GM19193 (cell line): ENCODE results near the gene RNGTT.

Experiments used
- POLR2A ChIP-seq: IDR thresholded peaks from 4 replicates; pipeline ENCODE4 v1.6.1; 2011; ENCODE audit not compliant: insufficient read depth, insufficient read length; ENCODE audit errors: extremely low read depth

Gene RNGTT

DNA sequence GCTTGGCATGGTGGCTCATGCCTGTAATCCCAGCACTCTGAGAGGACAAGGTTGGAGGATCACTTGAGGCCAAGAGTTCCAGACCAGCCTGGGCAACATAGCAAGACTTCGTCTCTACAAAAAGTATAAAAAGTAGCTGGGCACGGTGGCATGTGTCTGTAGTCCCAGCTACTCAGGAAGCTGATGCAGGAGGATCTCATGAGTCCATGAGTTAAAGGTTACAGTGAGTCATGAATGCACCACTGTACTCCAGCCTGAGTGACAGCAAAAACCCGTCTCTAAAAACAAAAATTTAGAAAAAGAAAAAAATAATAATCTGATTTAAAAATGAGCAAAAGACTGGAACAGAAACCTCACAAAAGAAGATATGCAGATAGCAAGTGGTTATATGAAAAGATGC is 279.7 kb downstream of the RNGTT start:
- no peak for TF ChIP-seq POLR2A

DNA sequence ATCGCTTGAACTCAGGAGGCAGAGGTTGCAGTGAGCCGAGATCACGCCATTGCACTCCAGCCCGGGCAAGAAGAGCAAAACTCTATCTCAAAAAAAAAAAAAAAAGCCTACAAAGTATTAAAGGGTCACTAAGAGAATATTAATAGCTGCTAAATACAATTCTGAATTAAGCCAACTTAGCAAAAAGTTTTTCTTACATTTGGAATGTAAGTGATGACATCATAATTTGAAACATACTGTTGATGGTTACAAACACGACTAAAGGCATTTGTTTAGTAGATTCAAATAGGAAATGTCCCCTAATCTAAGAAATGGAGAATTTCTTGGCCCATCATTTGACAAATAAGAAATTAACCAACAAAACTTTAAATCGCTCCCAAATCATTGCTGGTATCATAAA is 282.8 kb downstream of the RNGTT start:
- no peak for TF ChIP-seq POLR2A

DNA sequence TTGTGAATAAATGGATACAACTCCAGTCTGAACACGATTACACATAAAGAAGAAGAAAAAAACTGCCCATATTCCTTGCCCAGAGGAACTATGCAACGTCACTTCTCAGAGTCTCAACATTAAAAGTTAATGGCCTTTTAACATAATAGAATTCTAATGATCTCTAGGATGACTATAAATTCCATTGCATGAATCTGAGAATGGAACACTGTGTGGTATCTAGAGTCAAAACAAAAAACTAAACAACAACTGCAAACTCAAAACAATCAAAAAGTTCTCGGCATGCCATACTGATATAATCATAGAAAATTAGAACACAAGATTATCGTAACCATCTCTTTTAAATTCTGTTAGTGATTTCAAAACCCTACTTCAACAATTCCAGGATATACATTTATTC is 283.6 kb downstream of the RNGTT start:
- TF ChIP-seq POLR2A = no peak

DNA sequence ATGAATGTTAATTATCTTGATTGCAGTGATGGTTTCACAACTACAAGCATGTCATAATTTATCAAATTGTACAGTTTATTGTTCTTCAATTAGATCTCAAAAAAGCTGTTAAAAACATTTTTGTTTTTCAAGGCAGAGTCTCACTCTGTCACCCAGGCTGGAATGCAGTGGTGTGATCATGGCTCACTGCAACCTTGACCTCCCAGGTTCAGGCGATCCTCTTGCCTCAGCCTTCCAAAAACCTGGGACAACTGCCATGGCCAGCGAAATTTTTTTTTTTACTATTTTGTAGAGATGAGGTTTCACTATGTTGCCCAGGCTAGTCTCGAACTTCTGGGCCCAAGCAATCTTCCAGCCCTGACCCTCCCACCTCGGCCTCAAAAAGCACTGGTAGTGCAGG is 286.1 kb downstream of the RNGTT start:
- TF ChIP-seq POLR2A = no peak

DNA sequence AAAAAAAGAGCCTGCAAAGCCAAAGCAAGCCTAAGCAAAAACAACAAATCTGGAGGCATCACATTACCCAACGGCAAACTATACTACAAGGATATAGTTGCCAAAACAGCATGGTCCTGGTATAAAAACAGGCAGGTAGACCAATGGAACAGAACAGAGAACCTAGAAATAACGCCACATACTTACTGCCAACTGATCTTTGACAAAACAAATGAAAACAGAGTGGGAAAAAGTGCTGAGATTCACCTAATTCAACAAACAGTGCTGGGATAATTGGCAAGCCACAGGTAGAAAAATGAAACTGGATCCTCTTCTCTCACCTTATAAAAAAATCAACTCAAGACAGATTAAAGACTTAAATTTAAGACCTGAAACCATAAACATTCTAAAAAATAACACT is 291.8 kb downstream of the RNGTT start:
- no peak for TF ChIP-seq POLR2A

DNA sequence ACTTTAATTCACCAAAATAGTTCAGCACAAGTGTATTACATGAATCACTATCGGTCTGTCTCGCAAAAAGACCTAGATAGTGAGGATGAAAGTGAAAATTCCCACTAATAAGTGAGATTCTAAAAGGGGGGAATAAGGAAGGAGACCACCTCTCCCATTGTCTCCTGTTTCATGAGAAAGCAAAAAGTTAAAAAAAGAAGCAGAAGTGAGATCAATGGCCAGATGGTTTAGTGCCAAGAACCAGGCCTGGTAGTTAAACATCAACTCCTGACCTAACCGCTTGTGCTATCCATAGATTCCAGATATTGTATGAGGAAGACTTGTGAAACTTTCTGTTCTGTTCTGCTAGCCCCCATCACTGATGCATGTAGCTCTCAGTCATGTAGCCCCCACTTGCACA is 293.0 kb downstream of the RNGTT start:
- TF ChIP-seq POLR2A = no peak

DNA sequence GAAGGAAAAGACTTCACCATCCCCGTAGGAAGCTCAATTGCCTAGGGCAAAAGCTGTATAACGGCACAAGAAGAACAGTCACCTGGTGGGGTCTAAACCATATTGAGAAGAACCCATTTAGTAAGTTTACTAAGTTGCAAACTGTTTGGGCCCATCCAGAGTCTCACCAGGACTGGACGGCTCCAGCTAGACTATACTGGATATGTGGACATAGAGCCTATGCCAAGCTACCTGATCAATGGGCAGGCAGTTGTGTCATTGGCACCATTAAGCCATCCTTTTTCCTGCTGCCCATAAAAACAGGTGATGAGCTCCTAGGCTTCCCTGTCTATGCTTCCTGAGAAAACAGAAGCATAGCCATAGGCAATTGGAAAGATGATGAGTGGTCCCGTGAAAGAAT is 293.9 kb downstream of the RNGTT start:
- no peak for TF ChIP-seq POLR2A

DNA sequence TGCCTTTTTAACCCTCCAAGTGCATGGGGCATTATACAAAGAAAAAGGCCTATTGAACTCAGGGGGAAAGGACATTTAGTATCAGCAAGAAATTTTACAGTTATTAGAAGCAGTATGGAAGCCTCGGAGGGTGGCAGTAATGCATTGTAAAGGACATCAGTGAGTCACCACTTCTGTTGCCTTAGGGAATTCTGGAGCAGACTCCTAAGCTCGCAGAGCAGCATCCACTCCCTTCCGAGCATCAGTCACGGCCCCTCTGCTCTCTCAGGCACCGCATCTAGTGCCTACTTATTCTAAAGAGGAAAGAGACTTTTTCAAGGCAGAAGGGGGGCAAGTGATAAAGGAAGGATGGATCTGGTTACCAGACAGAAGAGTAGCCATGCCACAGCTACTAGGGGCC is 296.5 kb downstream of the RNGTT start:
- no peak for TF ChIP-seq POLR2A

DNA sequence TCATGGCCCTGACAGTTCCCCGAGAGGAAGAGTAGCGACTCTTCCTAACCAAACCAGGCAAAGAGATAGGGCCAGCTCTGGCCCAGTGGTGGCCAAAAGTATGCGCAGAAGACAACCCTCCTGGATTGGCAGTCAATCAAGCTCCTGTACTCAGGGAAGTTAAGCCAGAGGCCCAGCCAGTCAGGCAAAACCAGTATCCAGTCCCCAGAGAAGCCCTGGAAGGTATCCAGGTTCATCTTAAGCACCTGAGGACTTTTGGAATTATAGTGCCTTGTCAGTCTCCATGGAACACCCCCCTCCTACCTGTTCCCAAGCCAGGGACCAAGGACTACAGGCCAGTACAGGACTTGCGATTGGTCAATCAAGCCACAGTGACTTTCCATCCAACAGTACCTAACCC is 298.3 kb downstream of the RNGTT start:
- TF ChIP-seq POLR2A = no peak

DNA sequence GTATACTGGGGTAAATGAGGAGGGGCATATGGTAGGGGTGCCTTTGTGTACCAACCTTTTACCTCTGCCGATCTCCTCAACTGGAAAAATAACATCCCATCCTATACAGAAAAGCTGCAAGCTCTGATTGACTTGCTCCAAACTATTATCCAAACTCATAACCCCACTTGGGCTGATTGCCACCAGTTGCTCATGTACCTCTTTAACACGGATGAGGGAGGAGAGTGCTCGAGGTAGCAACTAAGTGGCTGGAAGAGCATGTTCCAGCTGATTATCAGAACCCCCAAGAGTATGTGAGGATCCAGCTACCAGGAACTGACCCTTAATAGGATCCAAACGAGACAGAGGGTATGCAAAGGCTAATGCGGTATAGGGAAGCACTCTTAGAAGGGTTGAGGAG is 299.6 kb downstream of the RNGTT start:
- no peak for TF ChIP-seq POLR2A

DNA sequence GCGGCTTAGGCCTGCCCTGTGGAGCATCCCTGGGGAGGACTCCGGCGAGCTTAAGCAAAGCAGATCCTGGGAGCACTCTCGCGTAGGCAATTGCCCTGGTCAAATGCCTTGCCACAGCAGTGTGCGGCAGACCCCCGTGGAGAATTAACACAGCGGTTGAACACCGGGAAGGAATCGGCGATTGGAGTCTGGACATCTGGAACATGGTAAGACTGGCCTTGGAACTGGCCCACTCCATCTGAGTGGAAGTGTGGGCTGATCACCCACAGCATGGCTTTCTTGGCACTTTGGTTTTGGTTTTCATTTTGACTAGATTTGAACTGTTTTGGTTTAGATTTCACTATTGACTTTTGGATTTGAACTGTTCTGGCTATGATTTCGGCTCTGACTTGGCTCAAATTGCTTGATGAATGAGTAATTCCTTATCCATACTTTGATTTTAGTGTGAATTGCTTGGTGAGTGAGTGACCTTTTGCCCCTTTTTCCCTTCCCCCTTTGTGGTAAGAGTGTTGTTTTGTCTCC is 300.7 kb downstream of the RNGTT start:
- no peak for TF ChIP-seq POLR2A

DNA sequence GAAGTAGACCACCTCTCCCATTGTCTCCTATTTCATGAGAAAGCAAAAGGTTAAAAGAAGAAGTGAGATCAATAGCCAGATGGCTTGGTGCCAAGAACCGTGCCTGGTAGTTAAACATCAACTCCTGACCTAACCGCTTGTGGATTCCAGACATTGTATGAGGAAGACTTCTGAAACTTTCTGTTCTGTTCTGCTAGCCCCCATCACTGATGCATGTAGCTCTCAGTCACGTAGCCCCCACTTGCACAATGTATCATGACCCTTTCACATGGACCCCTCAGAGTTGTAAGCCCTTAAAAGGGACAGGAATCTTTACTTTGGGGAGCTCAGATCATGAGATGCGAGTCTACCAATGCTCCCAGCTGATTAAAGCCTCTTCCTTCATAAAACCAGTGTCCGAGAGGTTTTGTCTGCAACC is 301.2 kb downstream of the RNGTT start:
- no peak for TF ChIP-seq POLR2A

DNA sequence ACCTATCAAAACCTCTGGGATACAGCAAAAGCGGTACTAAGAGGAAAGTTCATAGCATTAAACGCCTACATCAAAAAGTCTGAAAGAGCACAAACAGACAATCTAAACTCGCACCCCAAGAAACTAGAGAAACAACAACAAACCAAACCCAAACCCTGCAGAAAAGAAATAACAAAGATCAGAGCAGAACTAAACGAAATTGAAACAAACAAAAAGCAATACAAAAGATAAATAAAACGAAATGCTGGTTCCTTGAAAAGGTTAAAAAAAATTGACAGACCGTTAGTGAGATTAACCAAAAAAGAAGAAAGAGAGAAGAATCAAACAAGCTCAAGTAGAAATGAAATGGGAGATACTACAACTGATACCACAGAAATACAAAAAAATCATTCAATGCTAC is 302.3 kb downstream of the RNGTT start:
- TF ChIP-seq POLR2A = no peak

DNA sequence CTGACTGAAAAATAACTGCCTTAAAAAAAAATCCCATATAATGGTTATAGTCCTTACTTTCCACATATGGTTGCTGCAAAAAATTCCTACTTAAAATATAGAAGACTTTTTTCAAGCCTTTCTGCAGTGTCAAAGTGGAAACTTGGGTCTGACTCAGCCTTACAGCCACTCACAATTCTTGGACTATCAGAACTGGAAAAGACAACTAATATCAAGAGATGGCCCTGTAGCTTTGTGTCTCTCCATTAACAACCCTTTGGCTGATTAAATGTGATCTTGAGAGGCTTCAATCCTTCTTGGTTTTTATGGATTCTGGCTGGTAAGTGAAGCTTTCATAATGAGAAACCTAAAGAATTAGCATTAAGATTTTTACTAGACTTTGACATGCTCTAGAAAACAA is 307.8 kb downstream of the RNGTT start:
- no peak for TF ChIP-seq POLR2A

DNA sequence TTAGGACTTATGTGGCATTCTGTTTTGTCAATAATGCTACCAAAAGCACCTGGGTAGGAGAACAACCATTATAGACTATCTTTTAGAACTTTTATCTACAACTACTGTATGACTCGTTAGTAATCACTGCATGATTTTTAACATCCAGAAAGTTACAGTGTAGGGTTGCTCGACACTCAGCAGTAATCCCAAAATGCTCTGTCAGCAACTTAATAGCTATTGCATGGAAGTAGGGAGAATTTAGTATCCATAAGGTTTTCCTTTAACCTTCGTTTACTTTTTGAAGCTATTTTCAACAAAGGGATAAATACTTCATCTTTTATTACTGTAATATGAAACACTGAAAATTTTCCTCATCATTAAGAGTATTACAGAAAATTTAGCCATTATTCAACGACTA is 309.5 kb downstream of the RNGTT start:
- TF ChIP-seq POLR2A = no peak

DNA sequence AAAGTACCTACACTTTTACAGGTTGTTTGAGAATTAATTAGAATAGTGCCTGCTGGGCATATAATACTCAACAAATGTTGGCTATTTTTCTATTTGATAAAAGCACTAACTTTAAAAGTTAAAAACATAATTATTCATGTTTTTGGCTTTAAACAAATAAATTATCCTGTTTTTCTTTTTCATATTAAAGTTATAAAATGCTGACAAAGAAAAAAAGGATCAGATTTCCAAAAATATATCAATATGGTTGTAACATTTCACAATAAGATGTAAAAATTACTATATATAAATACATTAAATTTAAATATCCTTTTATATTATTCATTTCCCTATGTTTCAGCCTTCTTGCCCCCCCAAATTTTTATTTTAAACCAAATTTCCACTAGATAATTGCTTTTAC is 312.0 kb downstream of the RNGTT start:
- TF ChIP-seq POLR2A = no peak

DNA sequence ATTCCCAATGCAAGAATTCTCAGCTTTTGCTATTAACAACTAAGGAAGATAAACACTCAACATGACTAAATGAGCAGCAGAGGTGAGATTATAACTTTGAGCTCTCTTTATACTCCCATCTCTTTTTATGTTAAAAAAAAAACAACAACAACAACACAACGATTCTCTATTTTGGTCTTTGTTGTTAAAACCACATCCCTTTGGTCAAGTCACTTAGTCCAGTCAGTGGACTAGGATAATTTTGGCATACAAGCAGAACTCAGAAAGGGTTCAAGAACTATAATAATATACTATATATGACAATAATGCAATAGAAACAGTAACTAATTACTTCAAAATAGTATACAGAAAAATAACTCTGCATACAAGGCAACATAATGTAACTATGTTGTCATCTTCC is 312.4 kb downstream of the RNGTT start:
- TF ChIP-seq POLR2A = no peak

DNA sequence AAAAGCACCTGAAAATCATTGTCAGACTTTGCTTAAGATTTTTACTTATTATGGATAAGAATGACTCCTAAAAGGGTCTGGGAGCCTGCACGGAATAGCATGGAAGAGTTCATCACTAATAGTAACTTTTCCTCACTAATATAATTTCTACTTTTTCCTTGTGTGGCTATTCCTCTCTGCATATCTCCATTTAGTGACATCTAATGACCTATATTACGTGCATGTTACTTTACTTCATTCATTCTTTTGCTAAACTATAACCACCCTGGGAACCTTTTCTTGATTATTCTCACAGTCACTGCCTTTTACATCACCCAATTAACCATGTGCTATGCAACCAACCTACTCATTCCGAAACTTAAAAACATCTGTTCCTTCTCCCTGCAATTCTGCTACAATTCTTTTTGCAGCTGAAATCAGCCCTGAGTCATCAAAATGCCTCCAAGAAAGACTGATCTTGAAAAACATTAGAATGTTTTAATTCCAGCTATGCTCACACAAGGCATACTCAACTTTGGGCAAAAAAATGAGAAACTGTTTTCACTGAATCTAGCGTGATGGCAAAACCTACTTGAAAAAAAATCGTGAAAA is 313.3 kb downstream of the RNGTT start:
- TF ChIP-seq POLR2A = no peak

DNA sequence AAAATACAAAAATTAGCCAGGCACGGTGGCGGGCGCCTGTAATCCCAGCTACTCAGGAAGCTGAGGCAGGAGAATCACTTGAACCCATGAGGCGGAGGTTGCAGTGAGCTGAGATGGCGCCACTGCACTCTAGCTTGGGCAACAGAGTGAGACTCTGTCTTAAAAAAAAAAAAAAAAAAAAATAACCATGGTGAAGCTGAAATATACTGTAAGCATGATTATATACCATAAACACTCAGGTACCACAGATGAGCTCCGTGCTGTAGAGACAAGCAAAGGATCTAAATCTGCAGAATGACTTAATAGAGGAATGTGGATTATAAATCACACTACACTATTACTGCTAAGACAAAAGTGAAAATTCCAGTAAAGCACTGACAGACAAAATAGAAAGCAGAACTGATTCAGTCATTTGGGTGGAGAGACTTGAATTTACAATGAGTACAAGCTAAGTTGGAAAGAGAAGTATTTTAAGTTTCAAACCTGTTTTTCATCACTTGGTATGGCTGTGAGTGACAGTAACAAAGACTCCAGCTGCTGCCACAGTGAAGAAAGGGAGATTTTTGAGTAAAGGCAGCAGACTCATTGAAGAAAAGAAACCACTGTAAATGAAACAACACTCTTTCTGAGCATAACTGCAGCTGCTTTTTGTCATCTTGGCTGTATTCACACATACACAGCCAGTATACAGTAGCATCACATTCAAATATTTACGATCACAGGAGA is 322.1 kb downstream of the RNGTT start:
- TF ChIP-seq POLR2A = no peak
